ENCODE measurements around the gene NSMF. TPM values are rescaled to one million over a fixed set of nuclear protein-coding genes. Genes with fewer than 3 reads are reported as not detected.

NSMF gene
- total and polyA plus RNA-seq, 2 donors (not counting 3 experiments of a cell fraction or from before 2014, with no cell fraction given): 43.3 to 53.7 TPM

DNA sequence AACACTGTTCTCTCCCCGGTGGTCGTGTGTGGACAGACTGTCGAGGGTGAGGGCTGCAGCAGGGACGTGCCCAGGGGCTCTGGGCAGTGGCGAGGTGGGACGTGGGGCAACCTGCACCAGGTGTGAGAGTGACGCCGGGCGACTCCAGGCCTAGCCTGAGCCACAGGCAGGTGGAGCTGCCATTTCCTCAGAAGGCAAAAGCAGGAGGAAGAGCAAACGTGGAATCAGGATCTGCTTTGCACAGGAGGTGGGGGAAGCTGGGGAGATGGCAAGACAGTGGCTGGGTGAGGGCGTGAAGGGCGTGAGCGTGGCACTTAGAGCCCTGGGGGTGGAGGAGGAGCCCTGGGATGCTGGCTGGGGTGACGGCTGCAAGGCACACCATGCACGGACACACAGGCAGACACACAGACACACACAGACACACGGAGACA is 39.6 kb upstream of the NSMF start:
- TF ChIP-seq POLR2A (IDR thresholded peaks at IDR 0.05; ENCODE audit: low read depth, low read length): no peak
- no peak for TF ChIP-seq POLR2AphosphoS5 (IDR thresholded peaks at IDR 0.05; ENCODE audit: insufficient read depth, low read depth, low read length)
- no peak for TF ChIP-seq FOS (IDR thresholded peaks at IDR 0.05; ENCODE audit: borderline replicate concordance, insufficient read depth, low read length)
- TF ChIP-seq GATA2 (IDR thresholded peaks at IDR 0.05; ENCODE audit: insufficient read depth, insufficient read length, low read depth, low read length): no peak
- TF ChIP-seq, protein P1, sequence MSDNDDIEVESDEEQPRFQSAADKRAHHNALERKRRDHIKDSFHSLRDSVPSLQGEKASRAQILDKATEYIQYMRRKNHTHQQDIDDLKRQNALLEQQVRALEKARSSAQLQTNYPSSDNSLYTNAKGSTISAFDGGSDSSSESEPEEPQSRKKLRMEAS (IDR thresholded peaks at IDR 0.05; ENCODE audit: insufficient read depth, insufficient read length): no peak
- TF ChIP-seq MYC (IDR thresholded peaks at IDR 0.05; ENCODE audit: low read depth, low read length): no peak
- TF ChIP-seq JUN (IDR thresholded peaks at IDR 0.05; ENCODE audit: borderline replicate concordance, insufficient read depth, insufficient read length, low read depth): no peak
- Histone ChIP-seq H2AFZ (ENCODE audit: low read depth, low read length) (no peak overlapping the region), H4K20me1 (replicated peaks; ENCODE audit: control insufficient read depth, extremely low read depth, insufficient read depth, low read length) (no peaks in the 10 kb centered on the region), H3K36me3 (ENCODE audit: control insufficient read depth in 2 of 2, extremely low read depth in 1 of 2, insufficient read depth in 2 of 2, low read length in 2 of 2) (no peaks in the 10 kb centered on the region), H3K4me1 (ENCODE audit: control insufficient read depth, extremely low read depth, insufficient read depth, low read length) (no peaks in the 10 kb centered on the region), H3K79me2 (ENCODE audit: control insufficient read depth, insufficient read depth, low read length) (no peaks in the 10 kb centered on the region), H3K4me2 (ENCODE audit: insufficient read depth, low read length) (no peak overlapping the region), H3K27ac (ENCODE audit: insufficient read depth, low read depth, low read length) (no peak overlapping the region), H3K9me3 (replicated peaks; ENCODE audit: control insufficient read depth, insufficient read depth, low read length) (no peaks in the 10 kb centered on the region), H3K4me3 (replicated peaks in 1 of 3; ENCODE audit: insufficient read depth in 1 of 3, low read depth in 1 of 3, low read length in 3 of 3) (no peak overlapping the region), H3K27me3 (ENCODE audit: control insufficient read depth in 2 of 2, insufficient read depth in 2 of 2, low read length in 2 of 2) (no peaks in the 10 kb centered on the region), H3K9ac (replicated peaks; ENCODE audit: extremely low read depth, insufficient read depth, low read length) (no peak overlapping the region), H3K9me1 (replicated peaks; ENCODE audit: control insufficient read depth, extremely low read depth, insufficient read depth, low read length) (no peaks in the 10 kb centered on the region)
- ChIA-PET CTCF (interaction anchor here (1.0 kb wide), 1 partner anchor 32 kb away, joined by 3 read pairs; no protein-coding TSS in a partner anchor), POLR2A (no interaction called here)
- FAIRE-seq (no peak), DNase-seq (ENCODE audit: low read depth, low spot score) (no peak)
- BruUV-seq (replicated peaks): no TSS peak
- dilution Hi-C loops (cut with MboI; ENCODE audit: extremely low pct_ligation_motif_present, low sequenced_read_pairs): no loop called here
- intact Hi-C loops (cut with micrococcal nuclease): no loop called here

DNA sequence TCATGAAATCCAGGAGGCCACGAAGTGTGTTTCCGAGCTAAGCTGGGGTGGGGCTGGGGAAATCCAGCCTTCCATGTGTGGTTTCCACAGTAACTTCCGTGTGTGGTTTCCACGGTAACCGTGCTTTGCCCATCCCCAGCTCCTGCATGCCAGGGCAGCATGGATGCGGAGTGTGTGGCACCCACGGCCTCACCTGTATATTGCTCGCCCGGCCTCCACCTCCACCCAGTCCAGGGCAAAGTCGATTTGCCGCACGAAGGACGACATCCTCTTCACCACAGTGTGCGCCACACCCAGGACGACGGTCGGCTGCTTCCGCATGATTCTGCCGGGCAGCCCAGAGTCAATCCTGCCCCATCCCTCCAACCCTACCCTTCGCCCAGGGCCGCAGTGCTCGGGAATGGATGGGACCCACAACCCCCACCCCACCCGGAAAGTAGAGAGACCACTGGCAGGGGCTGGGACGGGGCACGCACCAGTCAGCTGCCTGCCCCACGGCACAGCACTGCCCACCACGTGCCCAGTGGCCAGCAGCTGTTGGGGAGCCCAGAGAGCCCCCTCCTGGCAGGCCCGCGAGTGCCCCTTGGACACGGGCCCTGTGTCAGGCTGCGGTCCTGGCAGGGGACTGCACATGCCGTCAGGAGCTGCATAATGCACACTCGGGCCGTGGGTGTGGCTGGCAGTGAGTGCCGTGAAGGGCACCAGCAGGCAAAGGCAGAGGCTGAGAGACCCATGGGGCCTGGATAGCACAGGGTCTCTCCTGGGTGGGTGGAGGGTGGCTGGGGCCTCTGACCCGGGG is 39.0 kb upstream of the NSMF start:
- no peaks in the 10 kb centered on the region for H3K36me3 ChIP-seq (ENCODE audit: control insufficient read depth in 2 of 2, extremely low read depth in 1 of 2, insufficient read depth in 2 of 2, low read length in 2 of 2)
- dilution Hi-C loops (cut with MboI; ENCODE audit: extremely low pct_ligation_motif_present, low sequenced_read_pairs): no loop called here
- POLR2A ChIA-PET: no interaction called here
- H3K9me3 ChIP-seq (replicated peaks; ENCODE audit: control insufficient read depth, insufficient read depth, low read length): no peaks in the 10 kb centered on the region
- no peaks in the 10 kb centered on the region for H3K27me3 ChIP-seq (ENCODE audit: control insufficient read depth in 2 of 2, insufficient read depth in 2 of 2, low read length in 2 of 2)
- intact Hi-C loops (cut with micrococcal nuclease): no loop called here
- no peak overlapping the region for H3K4me2 ChIP-seq (ENCODE audit: insufficient read depth, low read length)
- no peak overlapping the region for H2AFZ ChIP-seq (ENCODE audit: low read depth, low read length)
- DNase-seq (ENCODE audit: low read depth, low spot score) (no peak), FAIRE-seq (no peak)
- no peaks in the 10 kb centered on the region for H3K9me1 ChIP-seq (replicated peaks; ENCODE audit: control insufficient read depth, extremely low read depth, insufficient read depth, low read length)
- H3K4me3 ChIP-seq (replicated peaks in 1 of 3; ENCODE audit: insufficient read depth in 1 of 3, low read depth in 1 of 3, low read length in 3 of 3): no peak overlapping the region
- no peaks in the 10 kb centered on the region for H3K4me1 ChIP-seq (ENCODE audit: control insufficient read depth, extremely low read depth, insufficient read depth, low read length)
- TF ChIP-seq, protein P1 (IDR thresholded peaks at IDR 0.05; ENCODE audit: insufficient read depth, insufficient read length): no peak
- no peak for TF ChIP-seq EZH2 (IDR thresholded peaks at IDR 0.05; ENCODE audit: borderline replicate concordance, low read depth, low read length, severe bottlenecking)
- TF ChIP-seq, protein P2, sequence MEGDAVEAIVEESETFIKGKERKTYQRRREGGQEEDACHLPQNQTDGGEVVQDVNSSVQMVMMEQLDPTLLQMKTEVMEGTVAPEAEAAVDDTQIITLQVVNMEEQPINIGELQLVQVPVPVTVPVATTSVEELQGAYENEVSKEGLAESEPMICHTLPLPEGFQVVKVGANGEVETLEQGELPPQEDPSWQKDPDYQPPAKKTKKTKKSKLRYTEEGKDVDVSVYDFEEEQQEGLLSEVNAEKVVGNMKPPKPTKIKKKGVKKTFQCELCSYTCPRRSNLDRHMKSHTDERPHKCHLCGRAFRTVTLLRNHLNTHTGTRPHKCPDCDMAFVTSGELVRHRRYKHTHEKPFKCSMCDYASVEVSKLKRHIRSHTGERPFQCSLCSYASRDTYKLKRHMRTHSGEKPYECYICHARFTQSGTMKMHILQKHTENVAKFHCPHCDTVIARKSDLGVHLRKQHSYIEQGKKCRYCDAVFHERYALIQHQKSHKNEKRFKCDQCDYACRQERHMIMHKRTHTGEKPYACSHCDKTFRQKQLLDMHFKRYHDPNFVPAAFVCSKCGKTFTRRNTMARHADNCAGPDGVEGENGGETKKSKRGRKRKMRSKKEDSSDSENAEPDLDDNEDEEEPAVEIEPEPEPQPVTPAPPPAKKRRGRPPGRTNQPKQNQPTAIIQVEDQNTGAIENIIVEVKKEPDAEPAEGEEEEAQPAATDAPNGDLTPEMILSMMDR (IDR thresholded peaks at IDR 0.05; ENCODE audit: extremely low read depth in 1 of 2, insufficient read depth in 1 of 2, low read depth in 1 of 2, low read length in 2 of 2): no peak
- no peak for TF ChIP-seq POLR2A (IDR thresholded peaks at IDR 0.05; ENCODE audit: low read depth, low read length)
- no peak for TF ChIP-seq JUN (IDR thresholded peaks at IDR 0.05; ENCODE audit: borderline replicate concordance, insufficient read depth, insufficient read length, low read depth)
- no peak for TF ChIP-seq POLR2AphosphoS5 (IDR thresholded peaks at IDR 0.05; ENCODE audit: insufficient read depth, low read depth, low read length)
- no peak for TF ChIP-seq GATA2 (IDR thresholded peaks at IDR 0.05; ENCODE audit: insufficient read depth, insufficient read length, low read depth, low read length)
- no peak for TF ChIP-seq MYC (IDR thresholded peaks at IDR 0.05; ENCODE audit: low read depth, low read length)
- TF ChIP-seq FOS (IDR thresholded peaks at IDR 0.05; ENCODE audit: borderline replicate concordance, insufficient read depth, low read length): no peak
- CTCF ChIA-PET: interaction anchor here (1.8 kb wide), 1 partner anchor 37 kb away, joined by 6 read pairs; no protein-coding TSS in a partner anchor
- H3K79me2 ChIP-seq (ENCODE audit: control insufficient read depth, insufficient read depth, low read length): no peaks in the 10 kb centered on the region
- BruUV-seq (replicated peaks): no TSS peak
- H4K20me1 ChIP-seq (replicated peaks; ENCODE audit: control insufficient read depth, extremely low read depth, insufficient read depth, low read length): no peaks in the 10 kb centered on the region
- no peak overlapping the region for H3K27ac ChIP-seq (ENCODE audit: insufficient read depth, low read depth, low read length)
- H3K9ac ChIP-seq (replicated peaks; ENCODE audit: extremely low read depth, insufficient read depth, low read length): no peak overlapping the region
